ENCODE measurements around the gene WDFY4. TPM values are rescaled to one million over a fixed set of nuclear protein-coding genes. Genes with fewer than 3 reads are reported as not detected.

Gene WDFY4
- total RNA-seq, 2 donors from 2014 or later = not detected

- Mint-ChIP-seq H3K27me3 (ENCODE audit: insufficient read depth) (peaks cover 18% of the 10 kb centered on the region), H3K4me3 (no peak overlapping the region), H3K4me1 (peaks cover 11% of the 10 kb centered on the region), H3K36me3 (ENCODE audit: low read depth) (no peaks in the 10 kb centered on the region), H3K27ac (no peak overlapping the region), H3K9me3 (no peaks in the 10 kb centered on the region)
- no peak for DNase-seq
- H3K27me3 ChIP-seq (ENCODE audit: control insufficient read depth, insufficient read depth, low read length, poor library complexity, severe bottlenecking) = no peaks in the 10 kb centered on the region
- no peak overlapping the region for H3K4me3 ChIP-seq (ENCODE audit: low read length)
- no peak overlapping the region for H3K9ac ChIP-seq (ENCODE audit: extremely low read depth, low read length, poor library complexity, severe bottlenecking)
- 91 to 97% methylated on average over 3 of the region's 3 CpGs for WGBS, 2 experiments (ENCODE audit: insufficient coverage in 1 of 2, insufficient read length in 1 of 2)
- no peak overlapping the region for H3K27ac ChIP-seq (ENCODE audit: low read depth, low read length)
- no peaks in the 10 kb centered on the region for H3K9me3 ChIP-seq (ENCODE audit: control insufficient read depth, low read length)
- H3K4me1 ChIP-seq (ENCODE audit: control insufficient read depth, insufficient read depth, low read length) = no peaks in the 10 kb centered on the region
- no peaks in the 10 kb centered on the region for H3K36me3 ChIP-seq (ENCODE audit: control insufficient read depth, insufficient read depth, low read length)
- TF ChIP-seq CTCF (conservative IDR thresholded peaks at IDR 0.05) = no peak
Observed at GRCh38 chr10:48844616-48845015, 159.9 kb downstream of the WDFY4 start.

GRCh38 chr10:48845512-48845911 lies 160.8 kb downstream of the WDFY4 start:
- Mint-ChIP-seq H3K4me1 (peaks cover 11% of the 10 kb centered on the region), H3K27me3 (ENCODE audit: insufficient read depth) (peaks cover 16% of the 10 kb centered on the region), H3K4me3 (no peak overlapping the region), H3K9me3 (no peaks in the 10 kb centered on the region), H3K36me3 (ENCODE audit: low read depth) (no peaks in the 10 kb centered on the region), H3K27ac (no peak overlapping the region)
- Histone ChIP-seq H3K27ac (ENCODE audit: low read depth, low read length) (no peak overlapping the region), H3K4me3 (ENCODE audit: low read length) (no peak overlapping the region), H3K9me3 (ENCODE audit: control insufficient read depth, low read length) (no peaks in the 10 kb centered on the region), H3K36me3 (ENCODE audit: control insufficient read depth, insufficient read depth, low read length) (no peaks in the 10 kb centered on the region), H3K4me1 (ENCODE audit: control insufficient read depth, insufficient read depth, low read length) (no peaks in the 10 kb centered on the region), H3K27me3 (ENCODE audit: control insufficient read depth, insufficient read depth, low read length, poor library complexity, severe bottlenecking) (no peaks in the 10 kb centered on the region), H3K9ac (ENCODE audit: extremely low read depth, low read length, poor library complexity, severe bottlenecking) (no peak overlapping the region)
- DNase-seq = no peak
- 90 to 100% methylated on average over 1 to 2 of the region's 2 CpGs for WGBS, 2 experiments (ENCODE audit: insufficient coverage in 1 of 2, insufficient read length in 1 of 2)
- no peak for TF ChIP-seq CTCF (conservative IDR thresholded peaks at IDR 0.05)

- Histone ChIP-seq H3K4me1 (ENCODE audit: control insufficient read depth, insufficient read depth, low read length) (no peaks in the 10 kb centered on the region), H3K27ac (ENCODE audit: low read depth, low read length) (no peak overlapping the region), H3K36me3 (ENCODE audit: control insufficient read depth, insufficient read depth, low read length) (no peaks in the 10 kb centered on the region), H3K9me3 (ENCODE audit: control insufficient read depth, low read length) (no peaks in the 10 kb centered on the region), H3K9ac (ENCODE audit: extremely low read depth, low read length, poor library complexity, severe bottlenecking) (no peak overlapping the region), H3K27me3 (ENCODE audit: control insufficient read depth, insufficient read depth, low read length, poor library complexity, severe bottlenecking) (no peaks in the 10 kb centered on the region), H3K4me3 (ENCODE audit: low read length) (no peak overlapping the region)
- no peak for TF ChIP-seq CTCF (conservative IDR thresholded peaks at IDR 0.05)
- Mint-ChIP-seq H3K36me3 (ENCODE audit: low read depth) (no peaks in the 10 kb centered on the region), H3K4me3 (no peak overlapping the region), H3K27me3 (ENCODE audit: insufficient read depth) (peaks cover 11% of the 10 kb centered on the region), H3K9me3 (no peaks in the 10 kb centered on the region), H3K27ac (no peak overlapping the region), H3K4me1 (peaks cover 11% of the 10 kb centered on the region)
- no peak for DNase-seq
- 95 to 100% methylated on average over 1 to 5 of the region's 5 CpGs for WGBS, 2 experiments (ENCODE audit: insufficient coverage in 1 of 2, insufficient read length in 1 of 2)
Observed at GRCh38 chr10:48847691-48848090, 163.0 kb downstream of the WDFY4 start.

All from endodermal cell (in vitro differentiated cells).